HepG2 (cell line): Measurements from ENCODE around the gene NABP2. TPM values are rescaled to one million over a fixed set of nuclear protein-coding genes. Genes with fewer than 3 reads are reported as not detected.

Experiments used
- CBFB ChIP-seq: sonication (generic); formaldehyde crosslinking; IDR thresholded peaks from 2 replicates; pipeline ENCODE4 v1.4.0; 2020; ENCODE audit warnings: missing genetic modification reagents
- TMF1 ChIP-seq: sonication (generic); formaldehyde crosslinking; IDR thresholded peaks from 2 replicates; pipeline ENCODE4 v1.8.1; 2022; ENCODE audit warnings: low read depth, missing genetic modification reagents
- YY1 ChIP-seq: IDR thresholded peaks from 2 replicates; pipeline ENCODE4 v1.6.1; 2011; ENCODE audit warnings: low read length, low read depth, moderate library complexity, mild to moderate bottlenecking; ENCODE audit not compliant: insufficient read depth, insufficient replicate concordance
- ZFX ChIP-seq: sonication (generic); formaldehyde crosslinking; IDR thresholded peaks from 2 replicates; pipeline ENCODE4 v1.4.0; 2020; ENCODE audit warnings: mild to moderate bottlenecking, low read depth, missing genetic modification reagents, moderate library complexity
- ZNF367 ChIP-seq: sonication (generic); formaldehyde crosslinking; IDR thresholded peaks from 2 replicates; pipeline ENCODE4 v1.4.0; 2020; ENCODE audit warnings: missing genetic modification reagents, borderline replicate concordance
- ZNF841 ChIP-seq: sonication (generic); formaldehyde crosslinking; IDR thresholded peaks from 2 replicates; pipeline ENCODE4 v1.8.1; 2023; ENCODE audit warnings: missing genetic modification reagents, borderline replicate concordance
- polyA plus RNA-seq, 8 experiments: library from polyadenylated mRNA; depleted of rRNA in 3 of 8; stranded (reverse) in 7 of 8; unstranded in 1 of 8; fragments of >200 nt; fragmentation: Illumina TruSeq in 4 of 8; extraction: Trizol in 4 of 8; gene quantifications; 2 replicates each; pipeline versions ENCODE4 v1.2.1 to v1.2.3, GENCODE V29; 2011 to 2016; ENCODE audit warnings: low read depth in 4 of 8, missing spikeins in 1 of 8, mixed read lengths in 1 of 8; ENCODE audit not compliant: insufficient read depth in 1 of 8
- total RNA-seq, 5 experiments: library from RNA; depleted of rRNA; stranded (reverse); fragments of >200 nt; fragmentation: Illumina TruSeq; extraction: Trizol; gene quantifications; 2 replicates each; pipeline ENCODE4 v1.2.3, GENCODE V29; 2016; ENCODE audit warnings: low read depth in 1 of 5
- TF ChIP-seq, protein P1 (sequence below): sonication (generic); formaldehyde crosslinking; IDR thresholded peaks from 2 replicates; pipeline ENCODE4 v1.9.0; 2021; ENCODE audit warnings: missing genetic modification reagents, borderline replicate concordance
- TF ChIP-seq, protein P2 (sequence below): sonication (generic); formaldehyde crosslinking; IDR thresholded peaks from 2 replicates; pipeline ENCODE4 v1.8.0; 2022; ENCODE audit warnings: missing genetic modification reagents, mild to moderate bottlenecking, borderline replicate concordance
- TF ChIP-seq, protein P3 (sequence below): sonication (generic); formaldehyde crosslinking; IDR thresholded peaks from 2 replicates; pipeline ENCODE4 v1.4.0; 2020; ENCODE audit warnings: missing genetic modification reagents
- TF ChIP-seq, protein P4 (sequence below): IDR thresholded peaks from 2 replicates; pipeline ENCODE4 v1.4.0; 2020; ENCODE audit warnings: mild to moderate bottlenecking, missing genetic modification reagents

Gene NABP2
- total and polyA plus RNA-seq, 2 of the 13 experiments (the other 11 are each of a cell fraction or from before 2014, with no cell fraction given) = 33.2 to 35.5 TPM

DNA sequence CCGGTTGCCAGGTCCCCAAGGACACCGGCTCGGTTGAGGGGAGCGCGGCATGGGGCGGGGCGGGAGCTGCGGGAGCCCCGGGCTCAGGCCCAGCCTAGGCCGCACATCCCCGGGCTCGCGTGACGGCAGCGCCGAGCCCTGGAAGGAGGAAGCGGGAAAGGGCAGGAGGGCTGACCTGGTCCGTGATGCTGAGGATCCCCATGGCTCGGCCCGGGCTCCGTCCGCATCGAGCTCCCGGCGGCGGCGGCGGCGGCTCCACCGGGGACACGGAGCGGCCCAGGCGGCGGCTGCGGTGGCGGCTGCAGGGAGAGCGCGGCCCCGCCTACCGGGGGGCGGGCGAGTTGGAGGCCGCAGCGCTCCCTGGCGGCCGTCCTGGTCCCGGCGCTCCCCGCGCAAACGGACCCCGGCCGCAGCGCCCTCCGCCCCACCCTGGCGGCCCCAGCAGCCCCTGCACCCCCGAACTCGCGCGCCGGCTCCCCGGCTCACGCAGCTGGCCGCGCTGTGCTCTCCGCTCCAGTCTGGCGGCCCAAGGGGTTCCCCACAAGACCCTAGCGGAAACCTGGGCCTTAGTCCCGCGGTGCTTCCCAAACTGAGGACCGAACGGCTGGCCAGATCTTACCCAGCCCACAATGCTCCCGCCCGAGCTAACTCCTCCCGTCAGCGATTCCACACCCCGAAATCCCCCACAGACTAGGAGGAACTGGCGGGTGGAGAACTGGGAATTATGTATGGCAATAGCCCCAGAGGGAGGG is 34.1 kb downstream of the NABP2 start, which contains the start of gene ANKRD52 (continued):
- TF ChIP-seq CBFB (CRISPR knock-in tag) (no peak; the same call in 1 of the 2 replicates), YY1 (peak; percentile 69), ZFX (peak; percentile 100), TMF1 (CRISPR knock-in tag) (peak; percentile 65; the same call in 1 of the 2 replicates), ZNF367 (CRISPR knock-in tag) (no peak; the same call in 1 of the 2 replicates), ZNF841 (CRISPR knock-in tag) (0 out of 2 replicates have a peak, but pooled peaks have one; percentile 31)
- TF ChIP-seq, protein P1, sequence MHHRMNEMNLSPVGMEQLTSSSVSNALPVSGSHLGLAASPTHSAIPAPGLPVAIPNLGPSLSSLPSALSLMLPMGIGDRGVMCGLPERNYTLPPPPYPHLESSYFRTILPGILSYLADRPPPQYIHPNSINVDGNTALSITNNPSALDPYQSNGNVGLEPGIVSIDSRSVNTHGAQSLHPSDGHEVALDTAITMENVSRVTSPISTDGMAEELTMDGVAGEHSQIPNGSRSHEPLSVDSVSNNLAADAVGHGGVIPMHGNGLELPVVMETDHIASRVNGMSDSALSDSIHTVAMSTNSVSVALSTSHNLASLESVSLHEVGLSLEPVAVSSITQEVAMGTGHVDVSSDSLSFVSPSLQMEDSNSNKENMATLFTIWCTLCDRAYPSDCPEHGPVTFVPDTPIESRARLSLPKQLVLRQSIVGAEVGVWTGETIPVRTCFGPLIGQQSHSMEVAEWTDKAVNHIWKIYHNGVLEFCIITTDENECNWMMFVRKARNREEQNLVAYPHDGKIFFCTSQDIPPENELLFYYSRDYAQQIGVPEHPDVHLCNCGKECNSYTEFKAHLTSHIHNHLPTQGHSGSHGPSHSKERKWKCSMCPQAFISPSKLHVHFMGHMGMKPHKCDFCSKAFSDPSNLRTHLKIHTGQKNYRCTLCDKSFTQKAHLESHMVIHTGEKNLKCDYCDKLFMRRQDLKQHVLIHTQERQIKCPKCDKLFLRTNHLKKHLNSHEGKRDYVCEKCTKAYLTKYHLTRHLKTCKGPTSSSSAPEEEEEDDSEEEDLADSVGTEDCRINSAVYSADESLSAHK (CRISPR knock-in tag) = no peak
- TF ChIP-seq, protein P2, sequence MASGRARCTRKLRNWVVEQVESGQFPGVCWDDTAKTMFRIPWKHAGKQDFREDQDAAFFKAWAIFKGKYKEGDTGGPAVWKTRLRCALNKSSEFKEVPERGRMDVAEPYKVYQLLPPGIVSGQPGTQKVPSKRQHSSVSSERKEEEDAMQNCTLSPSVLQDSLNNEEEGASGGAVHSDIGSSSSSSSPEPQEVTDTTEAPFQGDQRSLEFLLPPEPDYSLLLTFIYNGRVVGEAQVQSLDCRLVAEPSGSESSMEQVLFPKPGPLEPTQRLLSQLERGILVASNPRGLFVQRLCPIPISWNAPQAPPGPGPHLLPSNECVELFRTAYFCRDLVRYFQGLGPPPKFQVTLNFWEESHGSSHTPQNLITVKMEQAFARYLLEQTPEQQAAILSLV = 0 out of 2 replicates have a peak, but pooled peaks have one; percentile 47
- TF ChIP-seq, protein P3, sequence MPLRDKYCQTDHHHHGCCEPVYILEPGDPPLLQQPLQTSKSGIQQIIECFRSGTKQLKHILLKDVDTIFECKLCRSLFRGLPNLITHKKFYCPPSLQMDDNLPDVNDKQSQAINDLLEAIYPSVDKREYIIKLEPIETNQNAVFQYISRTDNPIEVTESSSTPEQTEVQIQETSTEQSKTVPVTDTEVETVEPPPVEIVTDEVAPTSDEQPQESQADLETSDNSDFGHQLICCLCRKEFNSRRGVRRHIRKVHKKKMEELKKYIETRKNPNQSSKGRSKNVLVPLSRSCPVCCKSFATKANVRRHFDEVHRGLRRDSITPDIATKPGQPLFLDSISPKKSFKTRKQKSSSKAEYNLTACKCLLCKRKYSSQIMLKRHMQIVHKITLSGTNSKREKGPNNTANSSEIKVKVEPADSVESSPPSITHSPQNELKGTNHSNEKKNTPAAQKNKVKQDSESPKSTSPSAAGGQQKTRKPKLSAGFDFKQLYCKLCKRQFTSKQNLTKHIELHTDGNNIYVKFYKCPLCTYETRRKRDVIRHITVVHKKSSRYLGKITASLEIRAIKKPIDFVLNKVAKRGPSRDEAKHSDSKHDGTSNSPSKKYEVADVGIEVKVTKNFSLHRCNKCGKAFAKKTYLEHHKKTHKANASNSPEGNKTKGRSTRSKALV (CRISPR knock-in tag) = 0 out of 2 replicates have a peak, but pooled peaks have one; percentile 17
- TF ChIP-seq, protein P4, sequence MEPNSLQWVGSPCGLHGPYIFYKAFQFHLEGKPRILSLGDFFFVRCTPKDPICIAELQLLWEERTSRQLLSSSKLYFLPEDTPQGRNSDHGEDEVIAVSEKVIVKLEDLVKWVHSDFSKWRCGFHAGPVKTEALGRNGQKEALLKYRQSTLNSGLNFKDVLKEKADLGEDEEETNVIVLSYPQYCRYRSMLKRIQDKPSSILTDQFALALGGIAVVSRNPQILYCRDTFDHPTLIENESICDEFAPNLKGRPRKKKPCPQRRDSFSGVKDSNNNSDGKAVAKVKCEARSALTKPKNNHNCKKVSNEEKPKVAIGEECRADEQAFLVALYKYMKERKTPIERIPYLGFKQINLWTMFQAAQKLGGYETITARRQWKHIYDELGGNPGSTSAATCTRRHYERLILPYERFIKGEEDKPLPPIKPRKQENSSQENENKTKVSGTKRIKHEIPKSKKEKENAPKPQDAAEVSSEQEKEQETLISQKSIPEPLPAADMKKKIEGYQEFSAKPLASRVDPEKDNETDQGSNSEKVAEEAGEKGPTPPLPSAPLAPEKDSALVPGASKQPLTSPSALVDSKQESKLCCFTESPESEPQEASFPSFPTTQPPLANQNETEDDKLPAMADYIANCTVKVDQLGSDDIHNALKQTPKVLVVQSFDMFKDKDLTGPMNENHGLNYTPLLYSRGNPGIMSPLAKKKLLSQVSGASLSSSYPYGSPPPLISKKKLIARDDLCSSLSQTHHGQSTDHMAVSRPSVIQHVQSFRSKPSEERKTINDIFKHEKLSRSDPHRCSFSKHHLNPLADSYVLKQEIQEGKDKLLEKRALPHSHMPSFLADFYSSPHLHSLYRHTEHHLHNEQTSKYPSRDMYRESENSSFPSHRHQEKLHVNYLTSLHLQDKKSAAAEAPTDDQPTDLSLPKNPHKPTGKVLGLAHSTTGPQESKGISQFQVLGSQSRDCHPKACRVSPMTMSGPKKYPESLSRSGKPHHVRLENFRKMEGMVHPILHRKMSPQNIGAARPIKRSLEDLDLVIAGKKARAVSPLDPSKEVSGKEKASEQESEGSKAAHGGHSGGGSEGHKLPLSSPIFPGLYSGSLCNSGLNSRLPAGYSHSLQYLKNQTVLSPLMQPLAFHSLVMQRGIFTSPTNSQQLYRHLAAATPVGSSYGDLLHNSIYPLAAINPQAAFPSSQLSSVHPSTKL = 0 out of 2 replicates have a peak, but pooled peaks have one; percentile 6
